Fibroblast of mammary gland (primary cell): ENCODE measurements around the gene LRRTM4.

Source experiments
- DNase-seq: peaks from one replicate; pipeline ENCODE4 v3.0.0-alpha.2; 2010; ENCODE audit warnings: low read depth
- H3K4me3 ChIP-seq: 2 replicates; pipeline ENCODE4 v1.5.1; 2011; ENCODE audit warnings: low read depth, mild to moderate bottlenecking, low read length, moderate library complexity; ENCODE audit not compliant: control insufficient read depth
- TF ChIP-seq, protein P1 (sequence below): conservative IDR thresholded peaks from 2 replicates; pipeline ENCODE4 v1.5.1; 2011; ENCODE audit warnings: low read depth, low read length, inconsistent platforms; ENCODE audit not compliant: control insufficient read depth, insufficient read depth

The LRRTM4 gene

DNA sequence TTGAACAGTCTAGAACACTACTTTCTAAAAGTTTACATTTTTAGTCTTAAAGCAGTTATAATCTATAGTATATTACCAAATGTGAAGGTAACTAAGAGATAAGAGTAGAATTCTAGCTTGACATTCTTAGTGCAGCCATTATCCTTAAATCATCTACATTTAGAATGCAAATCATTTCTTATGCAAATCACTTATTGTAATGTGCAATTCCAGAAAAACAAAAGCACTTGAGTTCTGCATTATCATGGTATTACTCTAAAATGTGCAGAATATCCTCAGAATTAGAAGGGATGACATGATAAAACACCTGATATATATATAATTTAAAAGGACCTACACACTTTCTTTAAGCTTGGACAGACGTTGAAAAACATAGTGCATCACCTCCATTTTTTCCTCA is 712 bp upstream of the LRRTM4 start:
- DNase-seq: no peak
- no peak overlapping the region for H3K4me3 ChIP-seq
- TF ChIP-seq, protein P1, sequence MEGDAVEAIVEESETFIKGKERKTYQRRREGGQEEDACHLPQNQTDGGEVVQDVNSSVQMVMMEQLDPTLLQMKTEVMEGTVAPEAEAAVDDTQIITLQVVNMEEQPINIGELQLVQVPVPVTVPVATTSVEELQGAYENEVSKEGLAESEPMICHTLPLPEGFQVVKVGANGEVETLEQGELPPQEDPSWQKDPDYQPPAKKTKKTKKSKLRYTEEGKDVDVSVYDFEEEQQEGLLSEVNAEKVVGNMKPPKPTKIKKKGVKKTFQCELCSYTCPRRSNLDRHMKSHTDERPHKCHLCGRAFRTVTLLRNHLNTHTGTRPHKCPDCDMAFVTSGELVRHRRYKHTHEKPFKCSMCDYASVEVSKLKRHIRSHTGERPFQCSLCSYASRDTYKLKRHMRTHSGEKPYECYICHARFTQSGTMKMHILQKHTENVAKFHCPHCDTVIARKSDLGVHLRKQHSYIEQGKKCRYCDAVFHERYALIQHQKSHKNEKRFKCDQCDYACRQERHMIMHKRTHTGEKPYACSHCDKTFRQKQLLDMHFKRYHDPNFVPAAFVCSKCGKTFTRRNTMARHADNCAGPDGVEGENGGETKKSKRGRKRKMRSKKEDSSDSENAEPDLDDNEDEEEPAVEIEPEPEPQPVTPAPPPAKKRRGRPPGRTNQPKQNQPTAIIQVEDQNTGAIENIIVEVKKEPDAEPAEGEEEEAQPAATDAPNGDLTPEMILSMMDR: no peak

DNA sequence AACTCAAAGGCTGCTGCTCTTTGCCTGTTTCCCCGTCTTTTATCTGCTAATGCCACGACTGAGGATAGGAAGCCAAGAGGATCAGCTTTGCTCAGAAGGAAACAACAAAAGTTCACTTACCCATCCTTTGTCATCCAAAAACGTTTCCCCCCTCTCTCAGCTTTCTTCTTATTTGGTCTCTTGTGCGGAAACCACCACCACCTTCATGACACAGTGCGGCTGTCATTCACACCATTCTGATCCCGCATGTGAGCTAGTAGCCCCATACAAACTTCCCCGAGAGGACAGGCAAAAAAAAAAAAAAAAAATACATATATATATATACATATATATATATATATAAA is 656 bp downstream of the LRRTM4 start:
- DNase-seq: no peak
- TF ChIP-seq, protein P1: no peak
- no peak overlapping the region for H3K4me3 ChIP-seq

DNA sequence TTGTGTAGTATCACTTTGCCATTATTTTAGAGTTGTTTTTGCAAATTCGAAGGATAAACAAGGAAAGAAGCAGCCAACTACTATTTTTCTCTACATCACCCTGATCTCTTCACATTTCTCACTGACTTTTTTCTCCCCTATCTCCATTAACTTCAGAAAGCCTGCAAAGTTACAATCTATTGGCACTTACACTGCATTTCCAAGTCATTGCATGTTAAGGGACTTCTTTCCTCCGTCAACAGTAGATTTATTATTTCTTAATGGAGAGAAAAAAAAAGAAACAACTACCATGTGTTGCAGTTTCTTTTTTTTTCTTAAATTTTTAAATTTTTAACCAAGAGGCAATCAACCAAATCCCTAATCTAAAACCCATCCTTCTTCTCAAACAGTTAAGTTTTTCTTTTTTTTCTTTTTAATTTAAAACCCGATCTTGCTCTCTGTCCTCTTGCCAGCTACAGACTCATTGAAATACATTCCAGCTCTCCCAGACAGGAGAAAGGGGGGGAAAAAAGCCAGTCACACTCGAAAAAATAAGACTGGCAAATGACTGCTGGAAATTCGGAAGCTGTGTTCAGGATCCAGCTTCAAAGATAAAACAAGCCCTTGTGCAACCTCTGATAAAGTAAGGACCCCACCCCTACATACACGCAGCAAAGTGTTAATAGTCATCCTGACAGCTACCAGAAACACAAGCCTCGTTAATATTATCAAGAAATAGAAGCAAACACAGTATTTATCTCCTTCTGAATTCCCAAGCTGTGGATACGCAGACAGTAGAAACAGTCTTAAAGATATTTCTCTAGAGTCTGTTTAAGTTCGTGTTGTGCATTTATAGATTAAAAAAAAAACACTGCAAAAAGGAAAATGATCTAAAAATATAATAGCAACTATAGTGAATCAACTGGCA is 1.3 kb downstream of the LRRTM4 start:
- no peak overlapping the region for H3K4me3 ChIP-seq
- TF ChIP-seq, protein P1: no peak
- DNase-seq: no peak

DNA sequence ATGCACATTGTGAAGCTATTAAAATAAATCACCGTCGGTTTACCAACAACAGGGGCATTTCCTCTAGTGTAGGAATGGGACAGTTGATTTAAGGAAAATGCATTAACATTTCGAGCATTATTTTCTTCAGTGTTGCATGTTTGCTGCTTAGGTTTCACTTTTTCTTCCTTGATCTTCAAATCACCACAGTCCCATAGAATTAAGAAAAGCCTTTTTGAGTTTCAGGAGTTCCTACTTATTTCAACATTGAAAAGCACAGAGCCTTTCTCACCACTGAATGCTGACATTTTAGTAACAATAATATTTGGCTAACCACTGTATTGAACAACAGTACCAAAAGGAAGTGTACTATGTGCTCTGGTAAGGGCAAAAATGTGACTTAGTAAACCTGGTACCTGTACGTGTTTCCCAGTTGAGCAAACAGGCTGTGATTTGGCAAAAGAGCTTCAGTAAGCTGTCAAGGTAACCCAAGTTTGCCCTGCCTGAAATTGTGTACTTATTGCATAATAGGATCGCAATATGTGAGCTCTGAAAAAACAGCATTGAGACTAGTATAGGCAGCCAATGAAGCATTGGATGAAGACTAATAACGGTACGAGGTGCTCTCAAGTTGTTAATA is 2.2 kb downstream of the LRRTM4 start:
- no peak overlapping the region for H3K4me3 ChIP-seq
- TF ChIP-seq, protein P1: no peak
- no peak for DNase-seq

DNA sequence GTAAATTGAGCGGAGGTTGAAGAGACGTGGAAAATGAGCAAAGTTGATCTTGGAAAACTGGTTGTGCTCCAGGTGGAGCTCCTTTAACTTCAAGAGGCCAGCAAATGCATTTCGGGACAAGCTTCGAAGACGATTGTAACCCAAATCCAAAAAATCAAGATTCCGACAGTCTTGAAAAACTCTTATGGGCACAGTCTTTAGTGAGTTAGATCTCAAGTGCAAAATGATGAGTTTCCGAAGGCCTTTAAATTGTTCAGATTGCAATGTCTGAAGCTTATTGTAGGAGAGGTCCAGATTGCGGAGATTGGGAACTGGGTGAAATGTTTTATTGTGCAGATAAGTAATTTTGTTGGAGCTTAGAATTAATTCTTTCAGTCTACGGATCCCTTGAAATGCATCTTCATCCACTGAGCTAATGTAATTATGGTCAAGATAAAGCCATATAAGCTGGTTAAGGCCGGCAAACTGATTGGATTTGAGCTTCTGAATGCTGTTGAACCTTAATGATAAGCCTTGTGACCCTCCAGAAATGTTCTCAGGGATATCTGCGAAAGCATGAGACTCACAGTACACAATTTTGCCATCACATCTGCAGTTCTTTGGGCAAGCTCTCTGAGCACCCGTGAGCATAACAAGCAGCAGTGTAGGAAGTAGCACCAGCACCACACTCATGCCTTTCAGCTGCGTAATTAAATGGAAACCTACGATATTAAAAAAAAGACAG is 2.9 kb downstream of the LRRTM4 start:
- no peak overlapping the region for H3K4me3 ChIP-seq
- TF ChIP-seq, protein P1: no peak
- DNase-seq: no peak

DNA sequence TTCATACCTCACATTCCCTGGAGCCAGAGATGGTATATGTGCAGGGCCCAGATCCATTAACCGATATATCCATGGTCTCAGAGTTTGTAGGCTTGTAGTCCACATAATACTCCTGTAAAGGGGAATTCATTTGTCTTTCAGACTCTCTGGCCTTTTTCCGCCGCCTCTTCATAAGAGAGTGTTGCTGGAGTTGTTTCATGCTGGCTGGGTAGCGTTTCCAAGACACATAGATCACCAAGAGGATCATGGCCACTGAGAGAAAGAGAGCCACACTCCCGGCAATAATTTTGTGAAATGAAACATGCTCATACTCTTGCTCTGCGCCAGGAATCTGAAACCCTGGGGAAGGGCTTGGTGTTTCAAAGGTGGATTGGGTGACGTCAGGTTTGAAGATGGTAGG is 3.9 kb downstream of the LRRTM4 start:
- no peak overlapping the region for H3K4me3 ChIP-seq
- DNase-seq: no peak
- TF ChIP-seq, protein P1: no peak
